GM23248 (cell line): Measurements from ENCODE around the gene CCDC144A. TPM values are rescaled to one million over a fixed set of nuclear protein-coding genes. Genes with fewer than 3 reads are reported as not detected.
A peak's percentile ranks its signal among the peaks of the same experiment; 100 is the strongest.
"Not testable (repeated sequence)": the region's sequence is repeated elsewhere in the genome, so short reads cannot be mapped to it uniquely, and the experiment has no call there.

Experiments
- DNase-seq: peaks from one replicate; pipeline ENCODE4 v3.0.0-alpha.2; 2015
- H2AFZ ChIP-seq: fragments of 200-600 bp; sonication (generic); 2 replicates; pipeline ENCODE4 v1.6.1; 2016; ENCODE audit warnings: antibody characterized with exemption
- H3F3A ChIP-seq: fragments of 200-600 bp; sonication (generic); 2 replicates; pipeline ENCODE4 v1.6.1; 2016; ENCODE audit warnings: mild to moderate bottlenecking, antibody characterized with exemption, mixed run types; ENCODE audit not compliant: insufficient read depth
- H3K27ac ChIP-seq: fragments of 200-600 bp; sonication (generic); 2 replicates; pipeline ENCODE4 v1.5.1; 2016; ENCODE audit warnings: mild to moderate bottlenecking
- H3K27me3 ChIP-seq: fragments of 200-600 bp; sonication (generic); replicated peaks from 2 replicates; pipeline ENCODE4 v1.6.1; 2016; ENCODE audit warnings: mild to moderate bottlenecking; ENCODE audit not compliant: insufficient read depth
- H3K36me3 ChIP-seq: fragments of 200-600 bp; sonication (generic); 2 replicates; pipeline ENCODE4 v1.6.1; 2016; ENCODE audit warnings: low read depth, mild to moderate bottlenecking
- H3K4me1 ChIP-seq: fragments of 200-600 bp; sonication (generic); 2 replicates; pipeline ENCODE4 v1.6.1; 2016; ENCODE audit warnings: mild to moderate bottlenecking; ENCODE audit not compliant: insufficient read depth
- H3K4me2 ChIP-seq: fragments of 200-600 bp; sonication (generic); one replicate; pipeline ENCODE4 v1.6.1; 2016; ENCODE audit warnings: mild to moderate bottlenecking; ENCODE audit not compliant: unreplicated experiment
- H3K4me3 ChIP-seq: fragments of 200-600 bp; sonication (generic); 2 replicates; pipeline ENCODE4 v1.5.1; 2016; ENCODE audit warnings: mild to moderate bottlenecking
- H3K79me2 ChIP-seq: fragments of 200-600 bp; sonication (generic); 2 replicates; pipeline ENCODE4 v1.6.1; 2016; ENCODE audit warnings: mild to moderate bottlenecking; ENCODE audit not compliant: insufficient read depth
- H3K9ac ChIP-seq: fragments of 200-600 bp; sonication (generic); 2 replicates; pipeline ENCODE4 v1.6.1; 2016; ENCODE audit warnings: mild to moderate bottlenecking
- H3K9me2 ChIP-seq: fragments of 200-600 bp; sonication (generic); 2 replicates; pipeline ENCODE4 v1.6.1; 2016; ENCODE audit warnings: mixed run types, mild to moderate bottlenecking, moderate library complexity; ENCODE audit not compliant: insufficient read depth
- H3K9me3 ChIP-seq: fragments of 200-600 bp; sonication (generic); one replicate; pipeline ENCODE4 v1.6.1; 2017; ENCODE audit warnings: low read depth
- H4K20me1 ChIP-seq: fragments of 200-600 bp; sonication (generic); 2 replicates; pipeline ENCODE4 v1.6.0; 2016; ENCODE audit not compliant: insufficient read depth
- EZH2 ChIP-seq: fragments of 200-600 bp; sonication (generic); IDR thresholded peaks from 2 replicates; pipeline ENCODE4 v1.6.1; 2018; ENCODE audit warnings: antibody characterized with exemption, mild to moderate bottlenecking; ENCODE audit not compliant: insufficient read depth, poor library complexity, severe bottlenecking
- EZH2phosphoT487 ChIP-seq: fragments of 200-600 bp; sonication (generic); IDR thresholded peaks from 2 replicates; pipeline ENCODE4 v1.6.1; 2018; ENCODE audit warnings: antibody characterized with exemption, moderate library complexity, mild to moderate bottlenecking, low read depth; ENCODE audit not compliant: insufficient read depth
- WGBS, 2 experiments: methylation state at CpG; one replicate each; pipeline ENCODE4 v1.1.6; 2015 to 2017; ENCODE audit warnings: low lambda C conversion rate in 2 of 2, low coverage in 1 of 2; ENCODE audit errors: missing lambda C conversion rate in 2 of 2; 5-methylcytosine and 5-hydroxymethylcytosine counted together
- in situ Hi-C: fragments of 300-500 bp; cut with MboI; formaldehyde crosslinking; loops from 2 replicates; pipeline ENCODE4 v1.15.0; 2020
- polyA plus RNA-seq: library from polyadenylated mRNA; unstranded; fragments of >200 nt; fragmentation: Nextera tagmentation; extraction: Ambion mirVana; gene quantifications from 2 replicates; pipeline ENCODE4 v1.2.1, GENCODE V29; 2016
- total RNA-seq: library from RNA; depleted of rRNA; stranded (reverse); fragments of >200 nt; shearing (Covaris generic); gene quantifications from 2 replicates; pipeline ENCODE4 v1.2.3, GENCODE V29; 2014

Gene CCDC144A
- total and polyA plus RNA-seq, 2 experiments from 2014 or later: 0.03 to 3.5 TPM

- no peaks in the 10 kb centered on the region for H3K36me3 ChIP-seq
- no peaks in the 10 kb centered on the region for H3K9me3 ChIP-seq
- no peak overlapping the region for H3K27ac ChIP-seq
- H4K20me1 ChIP-seq: no peaks in the 10 kb centered on the region
- no peaks in the 10 kb centered on the region; the same call in 1 of the 2 replicates for H3K27me3 ChIP-seq
- H2AFZ ChIP-seq: no peak overlapping the region
- no peaks in the 10 kb centered on the region for H3K9me2 ChIP-seq
- H3K4me3 ChIP-seq: no peak overlapping the region
- DNase-seq: no peak
- H3K4me1 ChIP-seq: no peaks in the 10 kb centered on the region
- H3F3A ChIP-seq: no peaks in the 10 kb centered on the region
- no peak overlapping the region for H3K9ac ChIP-seq
- WGBS, 2 experiments: 58 to 66% methylated on average over 6 of the region's 6 CpGs
- in situ Hi-C loops: no loop called here
- no peaks in the 10 kb centered on the region for H3K79me2 ChIP-seq
- TF ChIP-seq EZH2 (no peak), EZH2phosphoT487 (no peak)
- H3K4me2 ChIP-seq: no peak overlapping the region
These were observed 13.3 kb upstream of the CCDC144A start for GRCh38 chr17:16676676-16677268.

GRCh38 chr17:16683290-16684138 is 6.5 kb upstream of the CCDC144A start:
- H3K9ac ChIP-seq, H3K4me1 ChIP-seq, H3K27ac ChIP-seq, H4K20me1 ChIP-seq, H3K27me3 ChIP-seq, H3K4me2 ChIP-seq, DNase-seq, H3K9me3 ChIP-seq, H2AFZ ChIP-seq, H3F3A ChIP-seq, H3K4me3 ChIP-seq, H3K9me2 ChIP-seq, in situ Hi-C loops, H3K36me3 ChIP-seq, H3K79me2 ChIP-seq: not testable (repeated sequence)
- WGBS, 2 experiments: 71 to 72% methylated on average over 44 of the region's 44 CpGs

- in situ Hi-C loops, H3F3A ChIP-seq, H3K9ac ChIP-seq, H3K9me2 ChIP-seq, DNase-seq, H3K4me1 ChIP-seq, H3K27ac ChIP-seq, H3K9me3 ChIP-seq, H3K79me2 ChIP-seq, H4K20me1 ChIP-seq, H3K4me3 ChIP-seq, H3K4me2 ChIP-seq, H3K27me3 ChIP-seq, H3K36me3 ChIP-seq, H2AFZ ChIP-seq: not testable (repeated sequence)
- 74% methylated on average over 4 of the region's 4 CpGs for WGBS, 2 experiments
These were observed 4.0 kb upstream of the CCDC144A start for GRCh38 chr17:16686019-16686418.

- H3K4me2 ChIP-seq, H3K27ac ChIP-seq, H3K36me3 ChIP-seq, H3K9me2 ChIP-seq, H3K9me3 ChIP-seq, H3K27me3 ChIP-seq, H3F3A ChIP-seq, H3K4me3 ChIP-seq, H2AFZ ChIP-seq, H3K4me1 ChIP-seq, H3K9ac ChIP-seq, DNase-seq, in situ Hi-C loops, H4K20me1 ChIP-seq, H3K79me2 ChIP-seq: not testable (repeated sequence)
- 33 to 53% methylated on average over 4 to 5 of the region's 5 CpGs for WGBS, 2 experiments
These were observed 2.9 kb upstream of the CCDC144A start for GRCh38 chr17:16687151-16687550.

- H3K4me1 ChIP-seq, H3K9me2 ChIP-seq, H2AFZ ChIP-seq, H3K4me3 ChIP-seq, H3K9ac ChIP-seq, H3K79me2 ChIP-seq, in situ Hi-C loops, H3K4me2 ChIP-seq, DNase-seq, H3K27ac ChIP-seq, H3K27me3 ChIP-seq, H3F3A ChIP-seq, H3K9me3 ChIP-seq, H4K20me1 ChIP-seq, H3K36me3 ChIP-seq: not testable (repeated sequence)
- 86 to 88% methylated on average over 22 to 30 of the region's 30 CpGs for WGBS, 2 experiments
These were observed 406 bp downstream of the CCDC144A start for GRCh38 chr17:16690447-16690846.

- H3K4me1 ChIP-seq, H3K27ac ChIP-seq, DNase-seq, H3K9me2 ChIP-seq, H3K27me3 ChIP-seq, H3K4me3 ChIP-seq, H3K9ac ChIP-seq, H3K4me2 ChIP-seq, in situ Hi-C loops, H2AFZ ChIP-seq, H3K79me2 ChIP-seq, H3F3A ChIP-seq, H3K9me3 ChIP-seq, H3K36me3 ChIP-seq, H4K20me1 ChIP-seq: not testable (repeated sequence)
- 11 to 15% methylated on average over 5 of the region's 5 CpGs for WGBS, 2 experiments
These were observed 7.6 kb downstream of the CCDC144A start for GRCh38 chr17:16697603-16698002.

- H3K79me2 ChIP-seq, H3K27ac ChIP-seq, H4K20me1 ChIP-seq, H3K9me3 ChIP-seq, H3F3A ChIP-seq, H3K4me3 ChIP-seq, H3K9ac ChIP-seq, H2AFZ ChIP-seq, in situ Hi-C loops, H3K9me2 ChIP-seq, H3K4me1 ChIP-seq, H3K27me3 ChIP-seq, H3K4me2 ChIP-seq, H3K36me3 ChIP-seq: not testable (repeated sequence)
- DNase-seq: peak; percentile 25
- 9 to 11% methylated on average over 23 to 25 of the region's 25 CpGs for WGBS, 2 experiments
These were observed 55.6 kb downstream of the CCDC144A start for GRCh38 chr17:16745492-16746203.
